KMS-11 (cell line): ENCODE data around the gene CYB561D2.

Experiments
- H2AFZ ChIP-seq: fragments of 200-600 bp; sonication (generic); 2 replicates; pipeline ENCODE4 v1.6.1; 2016; ENCODE audit warnings: antibody characterized with exemption, mixed run types, low read depth
- H3K27ac ChIP-seq: fragments of 200-600 bp; sonication (generic); 2 replicates; pipeline ENCODE4 v1.6.1; 2016; ENCODE audit warnings: mild to moderate bottlenecking, mixed run types
- H3K27me3 ChIP-seq: fragments of 200-600 bp; sonication (generic); 2 replicates; pipeline ENCODE4 v1.6.1; 2017; ENCODE audit warnings: mild to moderate bottlenecking, low read depth, mixed run types, moderate library complexity; ENCODE audit not compliant: insufficient read depth
- H3K36me3 ChIP-seq: fragments of 200-600 bp; sonication (generic); 2 replicates; pipeline ENCODE4 v1.6.1; 2017; ENCODE audit warnings: mild to moderate bottlenecking, mixed run types; ENCODE audit not compliant: insufficient read depth
- H3K4me1 ChIP-seq: fragments of 200-600 bp; sonication (generic); 2 replicates; pipeline ENCODE4 v1.6.1; 2016; ENCODE audit warnings: mild to moderate bottlenecking, low read depth, mixed run types; ENCODE audit not compliant: poor library complexity, severe bottlenecking
- H3K4me2 ChIP-seq: fragments of 200-600 bp; sonication (generic); 2 replicates; pipeline ENCODE4 v1.7.0; 2016; ENCODE audit warnings: mild to moderate bottlenecking, mixed run types
- H3K4me3 ChIP-seq: fragments of 200-600 bp; sonication (generic); IDR thresholded peaks from 2 replicates; pipeline ENCODE4 v1.6.1; 2017; ENCODE audit warnings: low read depth, low read length, mixed read lengths; ENCODE audit not compliant: insufficient read depth
- H3K79me2 ChIP-seq: fragments of 200-600 bp; sonication (generic); 2 replicates; pipeline ENCODE4 v1.6.1; 2016; ENCODE audit warnings: low read depth, mixed run types; ENCODE audit not compliant: insufficient read depth
- H3K9ac ChIP-seq: fragments of 200-600 bp; sonication (generic); 2 replicates; pipeline ENCODE4 v1.6.1; 2016; ENCODE audit warnings: mild to moderate bottlenecking, mixed run types
- H4K20me1 ChIP-seq: fragments of 200-600 bp; sonication (generic); 2 replicates; pipeline ENCODE4 v1.6.1; 2016; ENCODE audit warnings: mild to moderate bottlenecking, mixed run types; ENCODE audit not compliant: insufficient read depth
- CTCF ChIP-seq: fragments of 200-600 bp; sonication (generic); conservative IDR thresholded peaks from 2 replicates; pipeline ENCODE4 v1.6.1; 2017; ENCODE audit warnings: low read depth, mild to moderate bottlenecking, antibody characterized with exemption, low read length, moderate library complexity, mixed read lengths

Gene CYB561D2

GRCh38 chr3:50359760-50360110 lies 9.1 kb downstream of the CYB561D2 start:
- Histone ChIP-seq H3K36me3 (no peaks in the 10 kb centered on the region), H3K4me3 (no peak overlapping the region), H3K27ac (no peak overlapping the region), H4K20me1 (no peaks in the 10 kb centered on the region), H3K4me1 (peaks cover 15% of the 10 kb centered on the region), H3K9ac (peak overlapping the region; percentile 66; the same call in 1 of the 2 replicates), H2AFZ (peak overlapping the region; percentile 53; the same call in 1 of the 2 replicates), H3K4me2 (peak overlapping the region; percentile 67), H3K79me2 (peaks cover 24% of the 10 kb centered on the region; the same call in 1 of the 2 replicates), H3K27me3 (no peaks in the 10 kb centered on the region)
- no peak for TF ChIP-seq CTCF

- Histone ChIP-seq H3K4me1 (peaks cover 10% of the 10 kb centered on the region), H3K4me2 (no peak overlapping the region), H3K9ac (no peak overlapping the region), H2AFZ (peak overlapping the region; percentile 14; the same call in 1 of the 2 replicates), H3K27me3 (no peaks in the 10 kb centered on the region), H3K27ac (no peak overlapping the region), H3K79me2 (no peaks in the 10 kb centered on the region), H3K4me3 (no peak overlapping the region), H4K20me1 (no peaks in the 10 kb centered on the region), H3K36me3 (no peaks in the 10 kb centered on the region)
- TF ChIP-seq CTCF, result no peak
These were observed 14.0 kb downstream of the CYB561D2 start for GRCh38 chr3:50364573-50365079.

GRCh38 chr3:50365080-50365841 lies 14.6 kb downstream of the CYB561D2 start:
- Histone ChIP-seq H3K9ac (peak overlapping the region; percentile 46; the same call in 1 of the 2 replicates), H3K27ac (no peak overlapping the region), H3K4me2 (peak overlapping the region; percentile 60), H3K27me3 (no peaks in the 10 kb centered on the region), H2AFZ (peak overlapping the region; percentile 56; the same call in 1 of the 2 replicates), H4K20me1 (no peaks in the 10 kb centered on the region), H3K79me2 (no peaks in the 10 kb centered on the region), H3K36me3 (no peaks in the 10 kb centered on the region), H3K4me3 (no peak overlapping the region), H3K4me1 (peaks cover 5% of the 10 kb centered on the region)
- no peak for TF ChIP-seq CTCF

DNA sequence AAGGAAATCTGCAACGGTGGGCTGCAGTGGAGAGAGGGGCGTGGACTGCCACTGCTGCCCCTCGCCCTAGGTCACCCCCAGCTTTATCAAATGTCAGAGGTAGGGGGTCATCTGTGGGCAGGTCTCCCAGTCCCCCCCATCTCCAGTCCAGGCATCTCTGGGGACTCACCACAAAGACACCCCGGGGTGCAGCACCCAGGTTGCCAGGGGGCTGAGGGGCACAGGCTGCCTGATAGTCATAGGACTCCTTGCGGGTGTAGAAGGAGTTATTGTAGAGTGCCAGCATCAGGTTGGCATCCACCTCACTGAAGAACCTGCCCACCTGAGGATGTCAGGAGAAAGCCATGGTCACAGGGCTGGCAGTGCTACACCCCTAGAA lies 15.2 kb downstream of the CYB561D2 start:
- H3K36me3 ChIP-seq, result no peaks in the 10 kb centered on the region
- no peak overlapping the region for H3K4me3 ChIP-seq
- H3K9ac ChIP-seq, result peak overlapping the region; percentile 46; the same call in 1 of the 2 replicates
- H3K27me3 ChIP-seq, result no peaks in the 10 kb centered on the region
- peaks cover 5% of the 10 kb centered on the region for H3K4me1 ChIP-seq
- no peak for TF ChIP-seq CTCF
- H2AFZ ChIP-seq, result no peak overlapping the region; the same call in 1 of the 2 replicates
- H3K79me2 ChIP-seq, result no peaks in the 10 kb centered on the region
- H3K4me2 ChIP-seq, result peak overlapping the region; percentile 60
- no peak overlapping the region for H3K27ac ChIP-seq
- H4K20me1 ChIP-seq, result no peaks in the 10 kb centered on the region
